Hematopoietic multipotent progenitor cell (in vitro differentiated cells): ENCODE data around the gene EIPR1. TPM values are rescaled to one million over a fixed set of nuclear protein-coding genes. Genes with fewer than 3 reads are reported as not detected.

Experiments used
- DNase-seq, 3 donors: peaks; one replicate each; pipeline ENCODE4 v3.0.0-alpha.2; 2011 to 2015; ENCODE audit warnings: low read depth in 2 of 3, low spot score in 2 of 3
- total RNA-seq: library from RNA; depleted of rRNA; stranded (reverse); fragments of >200 nt; gene quantifications from one replicate; pipeline ENCODE4 v1.2.3, GENCODE V29; 2012

The EIPR1 gene
- total RNA-seq: 45.8 TPM

GRCh38 chr2:3377612-3378432, at the start of gene EIPR1:
Gene EIPR1, minus strand, starts transcription at chr2:3377818. Its CDS starts 129 bp downstream, at chr2:3377689.
- DNase-seq: peak; percentile 88 to 99 (median 98)

- DNase-seq: no peak
Observed at GRCh38 chr2:3427272-3427671, 49.7 kb upstream of the EIPR1 start.

- DNase-seq: no peak
Observed at GRCh38 chr2:3426615-3427014, 49.0 kb upstream of the EIPR1 start.

- DNase-seq: no peak
Observed at GRCh38 chr2:3424171-3424795, 46.7 kb upstream of the EIPR1 start.

GRCh38 chr2:3423492-3424170, 46.0 kb upstream of the EIPR1 start:
- DNase-seq: peak; percentile 34 to 66 (median 47)

GRCh38 chr2:3422161-3422779, 44.7 kb upstream of the EIPR1 start:
- DNase-seq: no peak

GRCh38 chr2:3421580-3421979, 44.0 kb upstream of the EIPR1 start:
- no peak for DNase-seq

GRCh38 chr2:3420769-3421397, 43.3 kb upstream of the EIPR1 start:
- no peak for DNase-seq

GRCh38 chr2:3420076-3420768, 42.6 kb upstream of the EIPR1 start:
- DNase-seq: no peak

- no peak for DNase-seq
Observed at GRCh38 chr2:3418766-3419404, 41.3 kb upstream of the EIPR1 start.

GRCh38 chr2:3414133-3414860, 36.7 kb upstream of the EIPR1 start:
- no peak for DNase-seq

- no peak for DNase-seq
Observed at GRCh38 chr2:3413697-3414096, 36.1 kb upstream of the EIPR1 start.

- DNase-seq: no peak
Observed at GRCh38 chr2:3411103-3411502, 33.5 kb upstream of the EIPR1 start.

GRCh38 chr2:3409627-3410170, 32.1 kb upstream of the EIPR1 start:
- no peak for DNase-seq

GRCh38 chr2:3408781-3409180, 31.2 kb upstream of the EIPR1 start:
- no peak for DNase-seq

- DNase-seq: no peak
Observed at GRCh38 chr2:3406501-3406900, 28.9 kb upstream of the EIPR1 start.

GRCh38 chr2:3405876-3406275, 28.3 kb upstream of the EIPR1 start:
- DNase-seq: no peak

GRCh38 chr2:3405307-3405706, 27.7 kb upstream of the EIPR1 start:
- DNase-seq: no peak
